Lower leg skin (tissue), 3 donors: ENCODE data around the gene CMTM4.

Experiments used
- POLR2A ChIP-seq, 2 donors: fragments of 450-650 bp; IDR thresholded peaks; one replicate each; pipeline ENCODE4 v1.6.1; 2016 to 2017; ENCODE audit warnings: antibody characterized with exemption in 2 of 2, mild to moderate bottlenecking in 1 of 2, moderate library complexity in 1 of 2
- TF ChIP-seq, protein P1 (sequence below), 3 donors: fragments of 450-650 bp; IDR thresholded peaks; one replicate each; pipeline ENCODE4 v1.5.1; 2016; ENCODE audit warnings: antibody characterized with exemption in 3 of 3, mild to moderate bottlenecking in 3 of 3, moderate library complexity in 2 of 3

GRCh38 chr16:66612422-66612821, 84.1 kb downstream of the CMTM4 start:
- no peak for TF ChIP-seq POLR2A (IDR thresholded peaks at IDR 0.05)
- TF ChIP-seq, protein P1, sequence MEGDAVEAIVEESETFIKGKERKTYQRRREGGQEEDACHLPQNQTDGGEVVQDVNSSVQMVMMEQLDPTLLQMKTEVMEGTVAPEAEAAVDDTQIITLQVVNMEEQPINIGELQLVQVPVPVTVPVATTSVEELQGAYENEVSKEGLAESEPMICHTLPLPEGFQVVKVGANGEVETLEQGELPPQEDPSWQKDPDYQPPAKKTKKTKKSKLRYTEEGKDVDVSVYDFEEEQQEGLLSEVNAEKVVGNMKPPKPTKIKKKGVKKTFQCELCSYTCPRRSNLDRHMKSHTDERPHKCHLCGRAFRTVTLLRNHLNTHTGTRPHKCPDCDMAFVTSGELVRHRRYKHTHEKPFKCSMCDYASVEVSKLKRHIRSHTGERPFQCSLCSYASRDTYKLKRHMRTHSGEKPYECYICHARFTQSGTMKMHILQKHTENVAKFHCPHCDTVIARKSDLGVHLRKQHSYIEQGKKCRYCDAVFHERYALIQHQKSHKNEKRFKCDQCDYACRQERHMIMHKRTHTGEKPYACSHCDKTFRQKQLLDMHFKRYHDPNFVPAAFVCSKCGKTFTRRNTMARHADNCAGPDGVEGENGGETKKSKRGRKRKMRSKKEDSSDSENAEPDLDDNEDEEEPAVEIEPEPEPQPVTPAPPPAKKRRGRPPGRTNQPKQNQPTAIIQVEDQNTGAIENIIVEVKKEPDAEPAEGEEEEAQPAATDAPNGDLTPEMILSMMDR (IDR thresholded peaks at IDR 0.05), result no peak
